ENCODE data around the gene BDP1. TPM values are rescaled to one million over a fixed set of nuclear protein-coding genes. Genes with fewer than 3 reads are reported as not detected.
"Not testable (repeated sequence)": the region's sequence is repeated elsewhere in the genome, so short reads cannot be mapped to it uniquely, and the experiment has no call there.

Gene BDP1
- total RNA-seq, 1 donor from 2014 or later, result 24.1 TPM

DNA sequence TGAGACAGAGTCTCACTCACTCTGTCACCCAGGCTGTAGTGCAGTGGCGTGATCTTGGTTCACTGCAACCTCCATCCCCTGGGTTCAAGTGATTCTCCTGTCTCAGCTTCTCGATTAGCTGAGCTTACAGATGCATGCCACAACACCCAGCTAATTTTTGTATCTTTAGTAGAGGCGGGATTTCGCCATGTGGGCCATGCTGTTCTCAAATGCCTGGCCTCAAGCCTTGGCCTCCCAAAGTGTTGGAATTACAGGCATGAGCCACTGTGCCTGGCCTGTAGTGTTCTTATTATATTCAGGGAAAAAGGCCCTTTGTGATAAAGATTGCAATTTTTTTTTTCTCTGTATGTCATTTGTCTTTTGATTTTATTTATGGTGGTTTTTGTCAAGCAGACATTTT is 107.7 kb downstream of the BDP1 start:
- TF ChIP-seq, protein P1, sequence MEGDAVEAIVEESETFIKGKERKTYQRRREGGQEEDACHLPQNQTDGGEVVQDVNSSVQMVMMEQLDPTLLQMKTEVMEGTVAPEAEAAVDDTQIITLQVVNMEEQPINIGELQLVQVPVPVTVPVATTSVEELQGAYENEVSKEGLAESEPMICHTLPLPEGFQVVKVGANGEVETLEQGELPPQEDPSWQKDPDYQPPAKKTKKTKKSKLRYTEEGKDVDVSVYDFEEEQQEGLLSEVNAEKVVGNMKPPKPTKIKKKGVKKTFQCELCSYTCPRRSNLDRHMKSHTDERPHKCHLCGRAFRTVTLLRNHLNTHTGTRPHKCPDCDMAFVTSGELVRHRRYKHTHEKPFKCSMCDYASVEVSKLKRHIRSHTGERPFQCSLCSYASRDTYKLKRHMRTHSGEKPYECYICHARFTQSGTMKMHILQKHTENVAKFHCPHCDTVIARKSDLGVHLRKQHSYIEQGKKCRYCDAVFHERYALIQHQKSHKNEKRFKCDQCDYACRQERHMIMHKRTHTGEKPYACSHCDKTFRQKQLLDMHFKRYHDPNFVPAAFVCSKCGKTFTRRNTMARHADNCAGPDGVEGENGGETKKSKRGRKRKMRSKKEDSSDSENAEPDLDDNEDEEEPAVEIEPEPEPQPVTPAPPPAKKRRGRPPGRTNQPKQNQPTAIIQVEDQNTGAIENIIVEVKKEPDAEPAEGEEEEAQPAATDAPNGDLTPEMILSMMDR (IDR thresholded peaks at IDR 0.05; ENCODE audit: insufficient read depth, low read length, poor library complexity, severe bottlenecking), result no peak
- no peak overlapping the region for H3K4me3 ChIP-seq (ENCODE audit: low read depth, low read length)
- no peaks in the 10 kb centered on the region for H3K36me3 ChIP-seq (ENCODE audit: control insufficient read depth, insufficient read depth, low read length)
- H3K27me3 ChIP-seq (ENCODE audit: control insufficient read depth, insufficient read depth, low read length), result no peaks in the 10 kb centered on the region
- DNase-seq (ENCODE audit: low read depth), result no peak

DNA sequence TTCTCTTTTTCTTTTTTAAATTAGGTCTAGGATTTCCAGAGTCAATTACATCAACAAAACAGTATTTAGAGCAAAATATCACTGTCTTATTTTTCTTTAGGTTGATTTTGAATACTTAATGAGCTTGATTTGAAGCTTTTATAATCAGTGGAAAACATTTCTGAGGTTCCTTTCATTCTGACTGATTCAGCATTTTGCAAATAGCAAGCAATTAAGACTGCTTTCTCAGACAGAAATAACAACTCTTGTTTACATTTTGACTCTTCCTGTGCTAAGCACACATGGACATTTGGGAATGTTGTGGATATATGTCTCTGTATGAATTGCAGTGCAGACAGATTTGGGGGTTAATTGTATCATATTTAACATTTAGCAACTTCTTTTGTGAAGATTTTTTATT is 109.4 kb downstream of the BDP1 start:
- TF ChIP-seq, protein P1 (IDR thresholded peaks at IDR 0.05; ENCODE audit: insufficient read depth, low read length, poor library complexity, severe bottlenecking), result no peak
- H3K36me3 ChIP-seq (ENCODE audit: control insufficient read depth, insufficient read depth, low read length), result no peaks in the 10 kb centered on the region
- no peak overlapping the region for H3K4me3 ChIP-seq (ENCODE audit: low read depth, low read length)
- no peak for DNase-seq (ENCODE audit: low read depth)
- H3K27me3 ChIP-seq (ENCODE audit: control insufficient read depth, insufficient read depth, low read length), result no peaks in the 10 kb centered on the region

DNA sequence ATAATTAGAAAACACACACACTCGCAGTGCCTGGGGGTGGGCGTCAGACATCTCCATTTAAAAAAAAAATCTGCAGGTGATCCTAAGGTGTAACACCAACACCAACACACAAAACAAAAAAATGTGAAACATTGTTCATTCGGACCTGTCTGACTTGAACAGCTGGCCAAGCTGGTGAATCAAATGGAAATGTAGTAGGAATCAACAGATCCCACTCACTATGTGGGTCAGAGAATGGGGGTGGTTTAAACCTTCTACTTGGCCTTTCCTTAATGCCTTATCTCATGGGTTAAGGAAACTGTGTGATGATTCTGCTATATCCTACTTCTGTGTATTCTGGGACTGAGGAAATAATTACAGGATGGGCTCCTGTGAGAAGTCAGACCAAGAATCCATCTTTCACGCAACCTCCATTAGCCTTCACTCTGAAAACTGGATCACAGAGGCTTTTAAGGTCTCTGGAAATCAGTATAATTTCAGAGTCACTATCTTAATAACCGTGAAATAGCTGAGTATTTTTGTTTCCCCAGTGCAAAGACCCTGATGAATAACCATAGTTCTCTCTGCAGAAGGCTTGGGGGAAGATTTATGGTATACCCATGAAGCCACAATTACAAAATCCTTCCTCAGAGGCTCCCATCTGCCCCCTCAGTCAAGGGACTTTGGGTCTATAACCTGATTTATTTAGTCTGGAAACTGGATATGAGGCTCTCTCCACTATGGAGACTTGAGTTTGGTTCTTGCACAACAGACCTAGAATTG is 114.5 kb downstream of the BDP1 start:
- TF ChIP-seq, protein P1 (IDR thresholded peaks at IDR 0.05; ENCODE audit: insufficient read depth, low read length, poor library complexity, severe bottlenecking), result no peak
- no peaks in the 10 kb centered on the region for H3K27me3 ChIP-seq (ENCODE audit: control insufficient read depth, insufficient read depth, low read length)
- H3K36me3 ChIP-seq (ENCODE audit: control insufficient read depth, insufficient read depth, low read length), result no peaks in the 10 kb centered on the region
- no peak overlapping the region for H3K4me3 ChIP-seq (ENCODE audit: low read depth, low read length)
- DNase-seq (ENCODE audit: low read depth), result no peak

DNA sequence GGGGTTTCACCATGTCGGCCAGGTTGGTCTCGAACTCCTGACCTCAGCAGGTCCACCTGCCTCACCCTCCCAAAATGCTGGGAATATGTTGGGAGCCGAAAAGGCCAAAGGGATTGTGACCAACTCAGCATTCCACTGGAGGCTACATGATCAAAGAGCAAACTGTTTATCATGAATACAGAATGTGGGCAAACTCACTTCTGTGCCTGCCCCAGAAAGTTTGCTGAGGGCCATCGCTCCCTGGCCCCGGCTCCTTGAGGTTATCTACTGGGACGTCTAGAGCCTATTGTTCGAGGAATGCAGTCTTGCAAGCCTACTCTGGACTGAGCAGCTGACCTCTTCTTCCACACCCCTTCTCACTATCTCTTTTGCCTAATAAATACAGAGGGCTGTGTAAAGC is 116.4 kb downstream of the BDP1 start:
- H3K36me3 ChIP-seq (ENCODE audit: control insufficient read depth, insufficient read depth, low read length); H3K27me3 ChIP-seq (ENCODE audit: control insufficient read depth, insufficient read depth, low read length); DNase-seq (ENCODE audit: low read depth); H3K4me3 ChIP-seq (ENCODE audit: low read depth, low read length): not testable (repeated sequence)

DNA sequence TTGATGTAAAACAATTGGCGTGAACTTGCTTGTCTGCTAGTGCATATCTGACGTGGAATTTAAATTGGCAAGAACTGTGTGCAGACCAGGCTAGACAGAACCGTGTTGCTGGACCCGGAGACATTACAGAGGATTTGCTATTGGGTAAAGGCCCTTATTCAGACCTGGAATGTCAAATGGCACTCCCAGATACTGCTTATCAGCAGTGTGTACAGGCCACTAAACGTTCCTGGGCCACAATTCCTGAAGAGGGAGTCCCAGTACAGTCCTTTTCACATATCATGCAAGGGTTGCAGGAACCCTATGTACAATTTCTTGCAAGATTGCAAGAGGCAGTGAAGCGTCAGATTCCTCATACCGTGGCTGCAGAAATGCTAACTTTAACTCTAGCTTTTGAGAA is 118.1 kb downstream of the BDP1 start:
- Histone ChIP-seq H3K4me3 (ENCODE audit: low read depth, low read length) (no peak overlapping the region), H3K27me3 (ENCODE audit: control insufficient read depth, insufficient read depth, low read length) (no peaks in the 10 kb centered on the region), H3K36me3 (ENCODE audit: control insufficient read depth, insufficient read depth, low read length) (no peaks in the 10 kb centered on the region)
- TF ChIP-seq, protein P1 (IDR thresholded peaks at IDR 0.05; ENCODE audit: insufficient read depth, low read length, poor library complexity, severe bottlenecking), result peak; percentile 15
- peak; percentile 10 for DNase-seq (ENCODE audit: low read depth)

DNA sequence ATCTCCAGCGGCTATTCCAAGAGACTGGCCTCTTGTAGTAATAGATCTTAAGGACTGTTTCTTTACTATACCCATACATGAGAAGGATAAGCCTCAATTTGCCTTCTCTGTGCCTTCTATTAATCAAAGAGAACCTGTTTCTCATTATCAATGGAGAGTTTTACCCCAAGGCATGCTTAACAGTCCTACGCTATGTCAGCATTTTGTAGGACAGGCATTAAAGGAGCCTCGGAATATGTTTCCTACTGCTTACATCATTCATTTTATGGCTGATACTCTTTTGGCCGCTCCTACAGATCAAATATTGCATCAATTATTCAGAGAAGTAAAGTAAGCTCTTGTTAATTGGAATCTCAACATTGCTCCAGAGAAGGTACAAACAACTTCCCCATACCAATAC is 120.1 kb downstream of the BDP1 start:
- not testable (repeated sequence) for H3K27me3 ChIP-seq (ENCODE audit: control insufficient read depth, insufficient read depth, low read length); H3K36me3 ChIP-seq (ENCODE audit: control insufficient read depth, insufficient read depth, low read length); DNase-seq (ENCODE audit: low read depth); H3K4me3 ChIP-seq (ENCODE audit: low read depth, low read length)

DNA sequence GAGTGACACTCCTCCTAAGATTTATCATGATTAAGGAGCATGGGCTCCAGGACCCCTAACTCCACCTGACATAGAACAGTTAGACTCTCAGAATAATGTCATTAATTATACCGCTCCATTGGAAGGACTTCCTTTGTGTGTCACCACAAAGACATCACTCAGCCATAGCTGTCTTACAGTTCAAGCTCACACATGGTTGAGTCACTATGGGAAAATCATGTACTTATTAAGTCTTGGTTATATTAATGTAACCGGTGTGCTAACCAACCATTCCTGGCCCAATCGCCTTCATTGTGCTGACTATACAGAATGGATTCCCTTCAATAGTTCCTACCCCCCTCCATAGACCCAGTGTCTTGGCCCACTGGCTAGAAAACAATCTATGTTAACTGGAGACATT is 120.8 kb downstream of the BDP1 start:
- Histone ChIP-seq H3K27me3 (ENCODE audit: control insufficient read depth, insufficient read depth, low read length) (no peaks in the 10 kb centered on the region), H3K36me3 (ENCODE audit: control insufficient read depth, insufficient read depth, low read length) (no peaks in the 10 kb centered on the region), H3K4me3 (ENCODE audit: low read depth, low read length) (no peak overlapping the region)
- TF ChIP-seq, protein P1 (IDR thresholded peaks at IDR 0.05; ENCODE audit: insufficient read depth, low read length, poor library complexity, severe bottlenecking), result no peak
- peak; percentile 55 for DNase-seq (ENCODE audit: low read depth)

DNA sequence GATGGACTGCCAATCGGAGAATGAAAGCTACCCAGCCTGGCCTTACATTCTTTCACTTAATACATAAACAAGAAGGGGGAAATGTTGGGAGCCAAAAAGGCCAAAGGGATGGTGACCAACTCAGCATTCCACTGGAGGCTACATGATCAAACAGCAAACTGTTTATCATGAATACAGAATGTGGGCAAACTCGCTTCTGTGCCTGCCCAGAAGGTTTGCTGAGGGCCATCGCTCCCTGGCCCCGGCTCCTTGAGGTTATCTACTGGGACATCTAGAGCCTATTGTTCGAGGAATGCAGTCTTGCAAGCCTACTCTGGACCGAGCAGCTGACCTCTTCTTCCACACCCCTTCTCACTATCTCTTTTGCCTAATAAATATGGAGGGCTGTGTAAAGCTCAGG is 122.4 kb downstream of the BDP1 start:
- not testable (repeated sequence) for H3K27me3 ChIP-seq (ENCODE audit: control insufficient read depth, insufficient read depth, low read length); H3K36me3 ChIP-seq (ENCODE audit: control insufficient read depth, insufficient read depth, low read length); H3K4me3 ChIP-seq (ENCODE audit: low read depth, low read length); DNase-seq (ENCODE audit: low read depth)
